GM12878 (cell line): ENCODE data around the gene HSD11B1.

Source experiments
- HDAC6 ChIP-seq: fragments of 200-600 bp; sonication (generic); IDR thresholded peaks from one replicate; pipeline ENCODE4 v1.8.0; 2017; ENCODE audit warnings: antibody characterized with exemption; ENCODE audit not compliant: unreplicated experiment
- JUNB ChIP-seq: IDR thresholded peaks from 2 replicates; pipeline ENCODE4 v1.6.1; 2016; ENCODE audit warnings: antibody characterized with exemption, mild to moderate bottlenecking
- NBN ChIP-seq: fragments of 450-650 bp; IDR thresholded peaks from 2 replicates; pipeline ENCODE4 v1.6.1; 2016
- POLR2AphosphoS5 ChIP-seq: IDR thresholded peaks from 2 replicates; pipeline ENCODE4 v1.6.1; 2011; ENCODE audit warnings: mild to moderate bottlenecking, low read length, inconsistent platforms
- TAF1 ChIP-seq: IDR thresholded peaks from 2 replicates; pipeline ENCODE4 v1.6.1; 2011; ENCODE audit warnings: mild to moderate bottlenecking, low read depth, low read length, borderline replicate concordance
- TCF7 ChIP-seq: IDR thresholded peaks from 2 replicates; pipeline ENCODE4 v1.6.1; 2014; ENCODE audit warnings: antibody characterized with exemption, borderline replicate concordance
- YY1 ChIP-seq: IDR thresholded peaks from 2 replicates; pipeline ENCODE4 v1.6.1; 2011; ENCODE audit warnings: low read depth, mild to moderate bottlenecking, low read length
- ZNF384 ChIP-seq: IDR thresholded peaks from 2 replicates; pipeline ENCODE4 v1.6.1; 2012; ENCODE audit warnings: low read depth, mild to moderate bottlenecking, low read length, improper control_type of control experiment, borderline replicate concordance
- TF ChIP-seq, protein P1 (sequence below), 3 experiments: IDR thresholded peaks in 2 of 3; conservative IDR thresholded peaks in 1 of 3; 2 replicates each; pipeline ENCODE4 v1.5.1; 2011; ENCODE audit warnings: low read depth in 3 of 3, low read length in 3 of 3, mild to moderate bottlenecking in 3 of 3, control low read depth in 2 of 3, moderate library complexity in 2 of 3, inconsistent platforms in 1 of 3, mixed read lengths in 1 of 3; ENCODE audit not compliant: control insufficient read depth in 2 of 3, insufficient read depth in 1 of 3; ENCODE audit errors: extremely low read depth in 1 of 3
- TF ChIP-seq, protein P2 (sequence below): IDR thresholded peaks from 2 replicates; pipeline ENCODE4 v1.6.1; 2011; ENCODE audit warnings: low read depth, mild to moderate bottlenecking, low read length, moderate library complexity, borderline replicate concordance; ENCODE audit errors: extremely low read depth
- TF ChIP-seq, protein P3 (sequence below): IDR thresholded peaks from 2 replicates; pipeline ENCODE4 v1.6.1; 2012; ENCODE audit warnings: low read length, inconsistent platforms
- TF ChIP-seq, protein P4 (sequence below): fragments of 450-650 bp; IDR thresholded peaks from 2 replicates; pipeline ENCODE4 v1.6.1; 2016; ENCODE audit warnings: mild to moderate bottlenecking
- TF ChIP-seq, protein P5 (sequence below): IDR thresholded peaks from 2 replicates; pipeline ENCODE4 v1.6.1; 2012; ENCODE audit warnings: low read depth, low read length, improper control_type of control experiment
- TF ChIP-seq, protein P6 (sequence below): fragments of 450-650 bp; IDR thresholded peaks from 2 replicates; pipeline ENCODE4 v1.6.1; 2017; ENCODE audit warnings: mild to moderate bottlenecking

DNA sequence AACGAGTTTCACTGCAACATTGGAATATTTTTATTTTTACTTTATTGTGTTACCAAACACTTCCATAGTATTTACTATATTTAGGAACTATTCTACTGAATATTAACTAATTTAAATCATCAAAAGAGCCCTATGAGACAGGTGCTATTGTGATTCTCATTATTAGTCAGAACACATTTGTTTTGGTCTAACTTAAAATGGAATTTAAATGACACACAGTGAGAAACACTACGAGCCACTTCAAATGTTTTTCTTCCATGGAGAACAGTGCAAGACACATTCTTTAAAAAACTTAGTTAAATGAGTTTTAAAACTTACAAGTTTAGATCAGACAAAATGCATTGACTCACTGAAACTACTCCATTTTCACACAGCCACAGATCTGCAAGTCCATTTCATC lies 44.6 kb downstream of the HSD11B1 start:
- TF ChIP-seq HDAC6 (no peak), POLR2AphosphoS5 (no peak), JUNB (peak; percentile 72), YY1 (no peak), NBN (no peak), ZNF384 (no peak), TCF7 (peak; percentile 30; the same call in 1 of the 2 replicates), TAF1 (no peak)
- TF ChIP-seq, protein P1, sequence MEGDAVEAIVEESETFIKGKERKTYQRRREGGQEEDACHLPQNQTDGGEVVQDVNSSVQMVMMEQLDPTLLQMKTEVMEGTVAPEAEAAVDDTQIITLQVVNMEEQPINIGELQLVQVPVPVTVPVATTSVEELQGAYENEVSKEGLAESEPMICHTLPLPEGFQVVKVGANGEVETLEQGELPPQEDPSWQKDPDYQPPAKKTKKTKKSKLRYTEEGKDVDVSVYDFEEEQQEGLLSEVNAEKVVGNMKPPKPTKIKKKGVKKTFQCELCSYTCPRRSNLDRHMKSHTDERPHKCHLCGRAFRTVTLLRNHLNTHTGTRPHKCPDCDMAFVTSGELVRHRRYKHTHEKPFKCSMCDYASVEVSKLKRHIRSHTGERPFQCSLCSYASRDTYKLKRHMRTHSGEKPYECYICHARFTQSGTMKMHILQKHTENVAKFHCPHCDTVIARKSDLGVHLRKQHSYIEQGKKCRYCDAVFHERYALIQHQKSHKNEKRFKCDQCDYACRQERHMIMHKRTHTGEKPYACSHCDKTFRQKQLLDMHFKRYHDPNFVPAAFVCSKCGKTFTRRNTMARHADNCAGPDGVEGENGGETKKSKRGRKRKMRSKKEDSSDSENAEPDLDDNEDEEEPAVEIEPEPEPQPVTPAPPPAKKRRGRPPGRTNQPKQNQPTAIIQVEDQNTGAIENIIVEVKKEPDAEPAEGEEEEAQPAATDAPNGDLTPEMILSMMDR (IDR thresholded peaks at IDR 0.05 in 2 of 3, conservative IDR thresholded peaks at IDR 0.05 in 1 of 3; ENCODE audit: control insufficient read depth in 2 of 3, extremely low read depth in 1 of 3, insufficient read depth in 1 of 3, low read depth in 3 of 3, low read length in 3 of 3), result no peak
- TF ChIP-seq, protein P2, sequence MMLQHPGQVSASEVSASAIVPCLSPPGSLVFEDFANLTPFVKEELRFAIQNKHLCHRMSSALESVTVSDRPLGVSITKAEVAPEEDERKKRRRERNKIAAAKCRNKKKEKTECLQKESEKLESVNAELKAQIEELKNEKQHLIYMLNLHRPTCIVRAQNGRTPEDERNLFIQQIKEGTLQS, result no peak
- TF ChIP-seq, protein P3, sequence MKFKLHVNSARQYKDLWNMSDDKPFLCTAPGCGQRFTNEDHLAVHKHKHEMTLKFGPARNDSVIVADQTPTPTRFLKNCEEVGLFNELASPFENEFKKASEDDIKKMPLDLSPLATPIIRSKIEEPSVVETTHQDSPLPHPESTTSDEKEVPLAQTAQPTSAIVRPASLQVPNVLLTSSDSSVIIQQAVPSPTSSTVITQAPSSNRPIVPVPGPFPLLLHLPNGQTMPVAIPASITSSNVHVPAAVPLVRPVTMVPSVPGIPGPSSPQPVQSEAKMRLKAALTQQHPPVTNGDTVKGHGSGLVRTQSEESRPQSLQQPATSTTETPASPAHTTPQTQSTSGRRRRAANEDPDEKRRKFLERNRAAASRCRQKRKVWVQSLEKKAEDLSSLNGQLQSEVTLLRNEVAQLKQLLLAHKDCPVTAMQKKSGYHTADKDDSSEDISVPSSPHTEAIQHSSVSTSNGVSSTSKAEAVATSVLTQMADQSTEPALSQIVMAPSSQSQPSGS, result no peak
- TF ChIP-seq, protein P4, sequence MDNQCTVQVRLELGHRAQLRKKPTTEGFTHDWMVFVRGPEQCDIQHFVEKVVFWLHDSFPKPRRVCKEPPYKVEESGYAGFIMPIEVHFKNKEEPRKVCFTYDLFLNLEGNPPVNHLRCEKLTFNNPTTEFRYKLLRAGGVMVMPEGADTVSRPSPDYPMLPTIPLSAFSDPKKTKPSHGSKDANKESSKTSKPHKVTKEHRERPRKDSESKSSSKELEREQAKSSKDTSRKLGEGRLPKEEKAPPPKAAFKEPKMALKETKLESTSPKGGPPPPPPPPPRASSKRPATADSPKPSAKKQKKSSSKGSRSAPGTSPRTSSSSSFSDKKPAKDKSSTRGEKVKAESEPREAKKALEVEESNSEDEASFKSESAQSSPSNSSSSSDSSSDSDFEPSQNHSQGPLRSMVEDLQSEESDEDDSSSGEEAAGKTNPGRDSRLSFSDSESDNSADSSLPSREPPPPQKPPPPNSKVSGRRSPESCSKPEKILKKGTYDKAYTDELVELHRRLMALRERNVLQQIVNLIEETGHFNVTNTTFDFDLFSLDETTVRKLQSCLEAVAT, result no peak
- TF ChIP-seq, protein P5, sequence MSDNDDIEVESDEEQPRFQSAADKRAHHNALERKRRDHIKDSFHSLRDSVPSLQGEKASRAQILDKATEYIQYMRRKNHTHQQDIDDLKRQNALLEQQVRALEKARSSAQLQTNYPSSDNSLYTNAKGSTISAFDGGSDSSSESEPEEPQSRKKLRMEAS, result no peak
- TF ChIP-seq, protein P6, sequence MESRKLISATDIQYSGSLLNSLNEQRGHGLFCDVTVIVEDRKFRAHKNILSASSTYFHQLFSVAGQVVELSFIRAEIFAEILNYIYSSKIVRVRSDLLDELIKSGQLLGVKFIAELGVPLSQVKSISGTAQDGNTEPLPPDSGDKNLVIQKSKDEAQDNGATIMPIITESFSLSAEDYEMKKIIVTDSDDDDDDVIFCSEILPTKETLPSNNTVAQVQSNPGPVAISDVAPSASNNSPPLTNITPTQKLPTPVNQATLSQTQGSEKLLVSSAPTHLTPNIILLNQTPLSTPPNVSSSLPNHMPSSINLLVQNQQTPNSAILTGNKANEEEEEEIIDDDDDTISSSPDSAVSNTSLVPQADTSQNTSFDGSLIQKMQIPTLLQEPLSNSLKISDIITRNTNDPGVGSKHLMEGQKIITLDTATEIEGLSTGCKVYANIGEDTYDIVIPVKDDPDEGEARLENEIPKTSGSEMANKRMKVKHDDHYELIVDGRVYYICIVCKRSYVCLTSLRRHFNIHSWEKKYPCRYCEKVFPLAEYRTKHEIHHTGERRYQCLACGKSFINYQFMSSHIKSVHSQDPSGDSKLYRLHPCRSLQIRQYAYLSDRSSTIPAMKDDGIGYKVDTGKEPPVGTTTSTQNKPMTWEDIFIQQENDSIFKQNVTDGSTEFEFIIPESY, result no peak
